HEK293 (cell line): ENCODE data around the gene STPG3.
A peak's percentile ranks its signal among the peaks of the same experiment; 100 is the strongest.

ENCODE experiments used
- EGR2 ChIP-seq: fragments of 450-650 bp; formaldehyde crosslinking; IDR thresholded peaks from 2 replicates; pipeline ENCODE4 v1.5.1; 2016; ENCODE audit warnings: low read depth, missing biosample characterization, missing genetic modification characterization
- GLIS1 ChIP-seq: fragments of 450-650 bp; formaldehyde crosslinking; IDR thresholded peaks from 2 replicates; pipeline ENCODE4 v1.5.1; 2016; ENCODE audit warnings: missing biosample characterization, missing genetic modification characterization
- GLIS2 ChIP-seq: fragments of 450-650 bp; formaldehyde crosslinking; IDR thresholded peaks from 2 replicates; pipeline ENCODE4 v1.5.1; 2016; ENCODE audit warnings: missing biosample characterization, missing genetic modification characterization
- KLF1 ChIP-seq: fragments of 450-650 bp; formaldehyde crosslinking; IDR thresholded peaks from 2 replicates; pipeline ENCODE4 v1.5.1; 2016; ENCODE audit warnings: missing biosample characterization, missing genetic modification characterization
- KLF10 ChIP-seq: fragments of 450-650 bp; IDR thresholded peaks from 2 replicates; pipeline ENCODE4 v1.5.1; 2018; ENCODE audit warnings: missing biosample characterization, mild to moderate bottlenecking, missing genetic modification characterization
- KLF16 ChIP-seq: fragments of 450-650 bp; formaldehyde crosslinking; IDR thresholded peaks from 2 replicates; pipeline ENCODE4 v1.5.1; 2017; ENCODE audit warnings: missing biosample characterization, missing genetic modification characterization
- SCRT1 ChIP-seq: fragments of 450-650 bp; formaldehyde crosslinking; IDR thresholded peaks from 2 replicates; pipeline ENCODE4 v1.5.1; 2016; ENCODE audit warnings: missing biosample characterization, missing genetic modification characterization, borderline replicate concordance
- SCRT2 ChIP-seq: fragments of 450-650 bp; formaldehyde crosslinking; IDR thresholded peaks from 2 replicates; pipeline ENCODE4 v1.5.1; 2016; ENCODE audit warnings: missing biosample characterization, missing genetic modification characterization
- WT1 ChIP-seq: fragments of 450-650 bp; formaldehyde crosslinking; IDR thresholded peaks from 2 replicates; pipeline ENCODE4 v1.5.1; 2016; ENCODE audit warnings: missing biosample characterization, missing genetic modification characterization
- YY2 ChIP-seq: fragments of 450-650 bp; formaldehyde crosslinking; IDR thresholded peaks from 2 replicates; pipeline ENCODE4 v1.5.1; 2016; ENCODE audit warnings: missing biosample characterization, missing genetic modification characterization
- ZBTB17 ChIP-seq: fragments of 450-650 bp; formaldehyde crosslinking; IDR thresholded peaks from 2 replicates; pipeline ENCODE4 v1.5.1; 2016; ENCODE audit warnings: missing biosample characterization, missing genetic modification characterization
- ZEB2 ChIP-seq: fragments of 450-650 bp; formaldehyde crosslinking; IDR thresholded peaks from 2 replicates; pipeline ENCODE4 v1.5.1; 2016; ENCODE audit warnings: missing biosample characterization, missing genetic modification characterization
- ZIC2 ChIP-seq: fragments of 450-650 bp; formaldehyde crosslinking; IDR thresholded peaks from 2 replicates; pipeline ENCODE4 v1.5.1; 2016; ENCODE audit warnings: missing biosample characterization, missing genetic modification characterization
- ZNF138 ChIP-seq: fragments of 450-650 bp; formaldehyde crosslinking; IDR thresholded peaks from 2 replicates; pipeline ENCODE4 v1.5.1; 2016; ENCODE audit warnings: missing biosample characterization, missing genetic modification characterization, borderline replicate concordance
- ZNF221 ChIP-seq: fragments of 450-650 bp; formaldehyde crosslinking; IDR thresholded peaks from 2 replicates; pipeline ENCODE4 v1.5.1; 2017; ENCODE audit warnings: missing biosample characterization, missing genetic modification characterization, borderline replicate concordance
- ZNF223 ChIP-seq: fragments of 450-650 bp; formaldehyde crosslinking; IDR thresholded peaks from 2 replicates; pipeline ENCODE4 v1.5.1; 2016; ENCODE audit warnings: missing biosample characterization, missing genetic modification characterization
- ZNF311 ChIP-seq: fragments of 450-650 bp; formaldehyde crosslinking; IDR thresholded peaks from 2 replicates; pipeline ENCODE4 v1.5.1; 2017; ENCODE audit warnings: missing biosample characterization, missing genetic modification characterization, borderline replicate concordance
- ZNF341 ChIP-seq: fragments of 450-650 bp; formaldehyde crosslinking; IDR thresholded peaks from 2 replicates; pipeline ENCODE4; 2016; ENCODE audit warnings: low read depth, missing biosample characterization, missing genetic modification characterization
- ZNF354C ChIP-seq: fragments of 450-650 bp; formaldehyde crosslinking; IDR thresholded peaks from 2 replicates; pipeline ENCODE4 v1.5.1; 2016; ENCODE audit warnings: missing biosample characterization, missing genetic modification characterization, low read depth, borderline replicate concordance
- ZNF394 ChIP-seq: fragments of 450-650 bp; formaldehyde crosslinking; IDR thresholded peaks from 2 replicates; pipeline ENCODE4 v1.5.1; 2016; ENCODE audit warnings: missing biosample characterization, missing genetic modification characterization, mild to moderate bottlenecking, moderate library complexity, borderline replicate concordance
- ZNF658 ChIP-seq: fragments of 450-650 bp; formaldehyde crosslinking; IDR thresholded peaks from 2 replicates; pipeline ENCODE4; 2016; ENCODE audit warnings: missing biosample characterization, missing genetic modification characterization
- ZSCAN30 ChIP-seq: fragments of 450-650 bp; IDR thresholded peaks from 2 replicates; pipeline ENCODE4 v1.5.1; 2018; ENCODE audit warnings: missing biosample characterization, mild to moderate bottlenecking, missing genetic modification characterization, moderate library complexity
- TF ChIP-seq, protein P1 (sequence below): fragments of 450-650 bp; formaldehyde crosslinking; IDR thresholded peaks from 2 replicates; pipeline ENCODE4 v1.5.1; 2017; ENCODE audit warnings: missing biosample characterization, missing genetic modification characterization
- TF ChIP-seq, protein P2 (sequence below): fragments of 450-650 bp; formaldehyde crosslinking; IDR thresholded peaks from 2 replicates; pipeline ENCODE4 v1.5.1; 2017; ENCODE audit warnings: missing biosample characterization, mild to moderate bottlenecking, missing genetic modification characterization, moderate library complexity
- TF ChIP-seq, protein P3 (sequence below): fragments of 450-650 bp; IDR thresholded peaks from 2 replicates; pipeline ENCODE4 v1.5.1; 2018; ENCODE audit warnings: missing biosample characterization, mild to moderate bottlenecking, missing genetic modification characterization

Gene STPG3

DNA sequence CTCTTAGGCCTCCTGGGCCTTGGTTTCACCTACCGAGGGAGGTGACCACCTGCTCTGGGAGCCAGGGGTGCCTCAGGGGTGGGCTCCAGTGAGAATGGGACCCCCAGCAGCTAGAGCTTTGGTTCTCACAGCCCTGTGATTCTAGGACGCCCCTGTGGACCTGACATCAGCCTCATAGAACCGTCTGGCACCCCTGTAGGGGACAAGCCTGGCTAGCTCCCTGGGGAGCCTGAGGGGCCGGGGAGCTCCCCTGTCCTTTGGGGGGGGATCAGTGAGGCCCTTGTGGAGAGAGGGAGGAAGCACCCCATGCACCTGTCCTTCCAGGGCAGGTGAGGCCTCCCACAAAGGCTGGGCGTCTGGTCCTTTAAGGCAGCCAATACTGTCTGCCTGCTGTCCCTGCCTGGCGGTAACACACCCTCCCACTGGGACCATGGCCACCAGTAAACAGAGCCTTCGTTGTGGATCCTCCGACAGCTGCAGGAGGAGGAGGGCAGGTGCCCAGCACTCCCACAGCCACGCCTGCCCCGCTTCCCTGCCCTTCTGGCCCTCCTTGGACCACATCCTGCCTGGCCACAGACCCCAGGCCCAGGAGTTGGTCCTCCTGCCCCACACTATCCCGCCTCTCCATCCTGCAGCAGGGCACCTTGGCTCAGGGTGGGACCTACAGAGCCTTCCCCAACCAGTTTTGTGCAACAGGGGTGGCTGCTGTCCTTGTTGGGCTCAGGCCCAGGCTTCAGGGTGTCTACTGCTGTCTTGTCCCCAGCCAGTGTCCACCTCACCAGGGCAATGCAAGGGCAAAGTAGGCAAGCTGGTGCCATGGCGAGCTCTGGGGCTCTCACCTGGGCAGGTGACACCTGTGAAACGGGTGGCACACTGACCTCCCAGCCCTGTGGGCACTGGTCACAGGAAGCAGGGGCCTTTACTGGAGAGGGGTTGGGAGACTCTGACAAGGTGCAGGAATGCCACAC, 13.0 kb upstream of the STPG3 start (continued):
- TF ChIP-seq, protein P1, sequence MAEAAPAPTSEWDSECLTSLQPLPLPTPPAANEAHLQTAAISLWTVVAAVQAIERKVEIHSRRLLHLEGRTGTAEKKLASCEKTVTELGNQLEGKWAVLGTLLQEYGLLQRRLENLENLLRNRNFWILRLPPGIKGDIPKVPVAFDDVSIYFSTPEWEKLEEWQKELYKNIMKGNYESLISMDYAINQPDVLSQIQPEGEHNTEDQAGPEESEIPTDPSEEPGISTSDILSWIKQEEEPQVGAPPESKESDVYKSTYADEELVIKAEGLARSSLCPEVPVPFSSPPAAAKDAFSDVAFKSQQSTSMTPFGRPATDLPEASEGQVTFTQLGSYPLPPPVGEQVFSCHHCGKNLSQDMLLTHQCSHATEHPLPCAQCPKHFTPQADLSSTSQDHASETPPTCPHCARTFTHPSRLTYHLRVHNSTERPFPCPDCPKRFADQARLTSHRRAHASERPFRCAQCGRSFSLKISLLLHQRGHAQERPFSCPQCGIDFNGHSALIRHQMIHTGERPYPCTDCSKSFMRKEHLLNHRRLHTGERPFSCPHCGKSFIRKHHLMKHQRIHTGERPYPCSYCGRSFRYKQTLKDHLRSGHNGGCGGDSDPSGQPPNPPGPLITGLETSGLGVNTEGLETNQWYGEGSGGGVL (tag by site-specific recombination) = no peak
- TF ChIP-seq WT1 = 0 out of 2 replicates have a peak, but pooled peaks have one; percentile 14
- no peak for TF ChIP-seq ZNF354C (tag by site-specific recombination)
- no peak for TF ChIP-seq ZNF658 (tag by site-specific recombination)
- no peak for TF ChIP-seq YY2 (tag by site-specific recombination)
- no peak for TF ChIP-seq ZNF223 (tag by site-specific recombination)
- TF ChIP-seq, protein P2, sequence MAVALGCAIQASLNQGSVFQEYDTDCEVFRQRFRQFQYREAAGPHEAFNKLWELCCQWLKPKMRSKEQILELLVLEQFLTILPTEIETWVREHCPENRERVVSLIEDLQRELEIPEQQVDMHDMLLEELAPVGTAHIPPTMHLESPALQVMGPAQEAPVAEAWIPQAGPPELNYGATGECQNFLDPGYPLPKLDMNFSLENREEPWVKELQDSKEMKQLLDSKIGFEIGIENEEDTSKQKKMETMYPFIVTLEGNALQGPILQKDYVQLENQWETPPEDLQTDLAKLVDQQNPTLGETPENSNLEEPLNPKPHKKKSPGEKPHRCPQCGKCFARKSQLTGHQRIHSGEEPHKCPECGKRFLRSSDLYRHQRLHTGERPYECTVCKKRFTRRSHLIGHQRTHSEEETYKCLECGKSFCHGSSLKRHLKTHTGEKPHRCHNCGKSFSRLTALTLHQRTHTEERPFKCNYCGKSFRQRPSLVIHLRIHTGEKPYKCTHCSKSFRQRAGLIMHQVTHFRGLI (tag by site-specific recombination) = peak; percentile 81
- TF ChIP-seq, protein P3, sequence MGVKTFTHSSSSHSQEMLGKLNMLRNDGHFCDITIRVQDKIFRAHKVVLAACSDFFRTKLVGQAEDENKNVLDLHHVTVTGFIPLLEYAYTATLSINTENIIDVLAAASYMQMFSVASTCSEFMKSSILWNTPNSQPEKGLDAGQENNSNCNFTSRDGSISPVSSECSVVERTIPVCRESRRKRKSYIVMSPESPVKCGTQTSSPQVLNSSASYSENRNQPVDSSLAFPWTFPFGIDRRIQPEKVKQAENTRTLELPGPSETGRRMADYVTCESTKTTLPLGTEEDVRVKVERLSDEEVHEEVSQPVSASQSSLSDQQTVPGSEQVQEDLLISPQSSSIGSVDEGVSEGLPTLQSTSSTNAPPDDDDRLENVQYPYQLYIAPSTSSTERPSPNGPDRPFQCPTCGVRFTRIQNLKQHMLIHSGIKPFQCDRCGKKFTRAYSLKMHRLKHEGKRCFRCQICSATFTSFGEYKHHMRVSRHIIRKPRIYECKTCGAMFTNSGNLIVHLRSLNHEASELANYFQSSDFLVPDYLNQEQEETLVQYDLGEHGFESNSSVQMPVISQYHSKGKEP (tag by site-specific recombination) = no peak
- no peak for TF ChIP-seq KLF16 (tag by site-specific recombination)
- no peak for TF ChIP-seq ZNF138 (tag by site-specific recombination)
- peak; percentile 35; the same call in 1 of the 2 replicates for TF ChIP-seq KLF1
- peak; percentile 63 for TF ChIP-seq GLIS2 (tag by site-specific recombination)
- TF ChIP-seq GLIS1 (tag by site-specific recombination) = peak; percentile 97
- no peak for TF ChIP-seq ZNF311 (tag by site-specific recombination)
- TF ChIP-seq SCRT2 (tag by site-specific recombination) = peak; percentile 51
- 0 out of 2 replicates have a peak, but pooled peaks have one; percentile 16 for TF ChIP-seq EGR2 (tag by site-specific recombination)
- peak; percentile 86 for TF ChIP-seq ZIC2 (tag by site-specific recombination)
- no peak for TF ChIP-seq ZBTB17 (tag by site-specific recombination)
- peak; percentile 82 for TF ChIP-seq ZEB2 (tag by site-specific recombination)
- 0 out of 2 replicates have a peak, but pooled peaks have one; percentile 40 for TF ChIP-seq ZSCAN30
- TF ChIP-seq KLF10 (tag by site-specific recombination) = no peak
- TF ChIP-seq ZNF341 (tag by site-specific recombination) = peak; percentile 90
- TF ChIP-seq ZNF394 (tag by site-specific recombination) = no peak
- no peak for TF ChIP-seq ZNF221 (tag by site-specific recombination)
- 0 out of 2 replicates have a peak, but pooled peaks have one; percentile 35 for TF ChIP-seq SCRT1 (tag by site-specific recombination)
- TF ChIP-seq, all 188 proteins: peak for 16
